Myometrial cell (primary cell): Measurements from ENCODE around the gene CCR6. TPM values are rescaled to one million over a fixed set of nuclear protein-coding genes. Genes with fewer than 3 reads are reported as not detected.

Source experiments
- total RNA-seq: library from RNA; depleted of rRNA; stranded (reverse); fragments of >200 nt; gene quantifications from 2 replicates; pipeline ENCODE4 v1.2.3, GENCODE V29; 2015

The CCR6 gene
- total RNA-seq, result not detected in 2 replicates

GRCh38 chr6:167122827-167123657 lies at the start of gene CCR6:
TSS of gene CCR6 (plus strand) at chr6:167123096. CDS start at chr6:167136135, 13,039 bp downstream.

DNA sequence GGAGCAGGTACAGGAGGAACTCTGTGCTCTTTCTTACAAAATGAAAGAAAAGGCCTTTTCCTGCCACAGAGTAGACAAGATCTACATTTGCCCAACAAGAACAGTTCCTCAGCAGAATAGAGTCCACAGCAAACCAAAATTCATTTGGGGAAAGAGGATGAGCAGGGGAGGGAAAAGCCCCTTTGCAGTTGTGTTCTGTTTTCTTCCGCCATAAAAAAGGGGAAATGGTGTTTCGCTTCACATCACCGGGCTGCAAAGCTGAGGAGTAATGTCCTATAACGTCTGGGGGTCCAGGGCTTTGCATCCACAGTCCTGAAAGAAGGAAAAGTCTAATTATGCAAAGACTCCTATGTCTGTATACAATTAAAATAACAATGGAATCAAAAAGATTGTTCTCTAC lies 35.0 kb downstream of the CCR6 start, which contains the start of gene GPR31:
Gene GPR31 (minus strand): TSS at position 118 of the 400 bp plus-strand sequence. CDS start 149 bp downstream, outside the sequence.

Other genes starting within 250 kb of the CCR6 start
- 23.6 and 41.1 TPM in 2 replicates for gene RNASET2, start 166.5 kb upstream of the CCR6 start, total RNA-seq
- 11.7 and 12.4 TPM in 2 replicates for gene CEP43, start 123.7 kb upstream of the CCR6 start, total RNA-seq
- not detected in 2 replicates for gene GPR31, start 34.9 kb downstream of the CCR6 start, total RNA-seq
- gene UNC93A, start 168.2 kb downstream of the CCR6 start, total RNA-seq, result not detected in 2 replicates
- not detected in 2 replicates for gene TTLL2, start 202.0 kb downstream of the CCR6 start, total RNA-seq